HG03045 (cell line): Measurements from ENCODE around the gene TMEM215.

Experiments
- ATAC-seq: cut with Tn5 transposase; IDR thresholded peaks from one replicate; pipeline ENCODE4 v1.9.1; 2021; ENCODE audit warnings: mild to moderate bottlenecking, moderate library complexity; ENCODE audit not compliant: unreplicated experiment

TMEM215 gene

DNA sequence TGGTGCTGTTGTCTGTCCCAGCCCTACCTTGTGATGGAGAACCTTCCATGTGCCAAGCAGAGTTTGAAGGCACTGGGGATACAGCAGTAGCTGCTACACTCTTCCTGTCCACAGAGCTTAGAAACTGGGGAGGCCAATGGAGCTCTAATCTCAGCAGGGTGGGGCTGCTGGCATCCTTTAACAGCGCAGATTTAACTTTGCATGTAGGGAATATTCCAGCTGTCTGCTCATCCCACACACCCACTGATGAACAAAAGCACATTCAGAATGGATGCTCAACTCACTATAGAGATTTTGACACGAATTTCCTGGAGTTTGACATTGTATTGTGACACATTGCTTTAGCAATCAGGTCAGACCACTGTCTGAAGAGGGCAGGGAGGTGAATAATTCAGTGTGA lies 49.0 kb downstream of the TMEM215 start:
- no peak for ATAC-seq
